ENCODE measurements around the gene RERE.
"Not testable (repeated sequence)": the region's sequence is repeated elsewhere in the genome, so short reads cannot be mapped to it uniquely, and the experiment has no call there.

Gene RERE

GRCh38 chr1:8631163-8631562 is 186.3 kb downstream of the RERE start:
- no peak for DNase-seq

DNA sequence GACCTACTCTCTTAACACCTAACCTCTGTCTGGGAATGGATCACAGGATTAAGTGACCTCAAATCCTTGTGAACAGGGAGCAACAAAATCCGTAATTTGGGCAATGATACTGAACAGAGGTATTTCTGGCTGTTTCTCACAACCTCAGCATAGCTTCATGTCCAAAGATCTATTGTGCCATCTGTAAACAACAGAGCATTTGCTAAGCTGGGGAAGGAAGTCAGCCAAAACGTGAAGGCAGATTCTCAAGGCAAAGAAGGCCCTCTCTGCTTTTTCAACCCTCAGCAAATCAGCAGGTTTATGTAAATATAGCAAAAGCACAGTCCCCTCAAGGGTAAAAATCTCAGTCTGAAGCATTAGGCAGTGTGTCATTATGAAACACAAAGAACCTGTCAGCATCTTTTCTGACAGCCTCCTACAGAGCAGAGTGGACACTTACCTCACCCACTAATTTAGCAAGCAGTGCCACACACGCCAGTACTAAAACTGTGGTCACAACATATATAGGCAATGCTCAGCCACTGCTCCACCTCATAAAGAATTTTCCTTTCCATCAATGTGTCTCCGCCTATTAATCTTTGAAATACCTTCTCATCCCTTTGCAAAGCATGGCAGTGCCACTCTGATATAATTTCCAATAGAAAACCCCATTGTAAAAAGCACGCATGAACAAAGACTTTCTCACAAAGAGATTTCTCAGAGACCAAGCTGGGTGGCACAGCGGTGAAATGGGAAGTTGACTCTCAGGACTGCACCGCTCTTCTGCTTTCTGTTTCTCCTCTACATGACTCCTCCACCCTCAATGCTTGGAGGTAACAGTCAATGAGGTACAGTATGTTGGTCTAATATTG is 188.0 kb downstream of the RERE start:
- DNase-seq, result peak; percentile 25

- no peak for DNase-seq
These were observed 188.8 kb downstream of the RERE start for GRCh38 chr1:8628606-8629005.

DNA sequence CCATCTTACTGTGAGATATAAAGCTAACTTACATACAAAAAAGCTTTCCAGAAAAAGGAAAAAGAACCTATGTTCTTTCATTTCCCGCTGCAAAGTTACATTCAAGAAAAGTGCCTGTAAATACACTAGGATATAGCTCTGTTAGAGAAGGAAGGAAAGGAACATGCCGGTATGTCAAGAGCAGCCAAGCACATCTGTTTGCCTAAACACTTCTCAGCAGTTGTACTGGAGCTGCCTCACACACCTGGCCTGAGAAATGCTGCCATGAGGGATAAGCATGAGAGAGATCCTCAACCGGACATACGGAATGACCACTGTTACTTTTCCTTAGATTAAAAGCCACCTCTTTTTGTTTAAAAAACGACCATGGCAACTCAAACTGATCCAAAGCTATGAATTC is 189.7 kb downstream of the RERE start:
- peak; percentile 76 for DNase-seq

GRCh38 chr1:8625981-8626898 is 191.2 kb downstream of the RERE start:
- DNase-seq, result no peak

DNA sequence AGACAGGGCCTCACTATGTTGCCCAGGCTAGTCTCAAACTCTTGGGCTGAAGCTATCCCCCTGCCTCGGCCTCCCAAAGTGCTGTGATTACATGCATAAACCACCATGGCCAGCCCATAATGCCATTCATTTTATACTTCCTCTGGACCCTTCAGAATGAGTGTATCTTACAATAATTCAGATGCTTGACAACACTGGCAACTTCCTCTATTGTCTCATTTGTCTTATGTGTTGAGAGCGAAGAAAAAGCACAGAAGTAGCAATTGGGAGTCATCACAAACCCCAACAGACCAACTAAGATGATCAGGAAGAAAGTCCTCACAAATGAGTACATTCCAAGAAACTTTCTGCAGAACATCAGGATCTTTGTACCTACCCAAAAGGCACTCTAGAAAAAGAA is 191.9 kb downstream of the RERE start:
- no peak for DNase-seq

DNA sequence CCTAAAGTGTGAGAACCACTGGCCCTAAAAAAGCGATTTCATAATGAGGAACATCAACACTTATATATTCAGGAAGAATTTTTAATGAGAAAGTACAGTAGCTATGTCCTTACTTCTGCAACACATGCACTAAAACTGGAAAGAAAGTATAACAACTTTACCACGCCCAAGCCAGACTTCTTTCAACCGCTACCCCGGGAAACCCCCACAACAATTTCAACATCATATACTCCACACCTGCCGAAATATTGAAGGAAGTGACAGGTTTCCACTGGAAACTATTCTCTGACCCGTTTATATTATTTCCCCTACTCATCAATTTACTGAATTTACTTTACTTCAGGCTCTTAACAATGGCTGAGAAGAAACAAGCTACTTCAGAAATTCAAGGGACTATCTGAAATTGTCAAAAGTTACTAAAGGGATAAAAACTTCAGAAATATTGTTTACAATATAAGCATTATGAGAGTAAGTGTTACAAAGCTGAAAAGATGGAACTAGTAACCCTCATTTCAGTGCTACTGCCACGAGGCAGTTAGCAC is 193.7 kb downstream of the RERE start:
- not testable (repeated sequence) for DNase-seq

DNA sequence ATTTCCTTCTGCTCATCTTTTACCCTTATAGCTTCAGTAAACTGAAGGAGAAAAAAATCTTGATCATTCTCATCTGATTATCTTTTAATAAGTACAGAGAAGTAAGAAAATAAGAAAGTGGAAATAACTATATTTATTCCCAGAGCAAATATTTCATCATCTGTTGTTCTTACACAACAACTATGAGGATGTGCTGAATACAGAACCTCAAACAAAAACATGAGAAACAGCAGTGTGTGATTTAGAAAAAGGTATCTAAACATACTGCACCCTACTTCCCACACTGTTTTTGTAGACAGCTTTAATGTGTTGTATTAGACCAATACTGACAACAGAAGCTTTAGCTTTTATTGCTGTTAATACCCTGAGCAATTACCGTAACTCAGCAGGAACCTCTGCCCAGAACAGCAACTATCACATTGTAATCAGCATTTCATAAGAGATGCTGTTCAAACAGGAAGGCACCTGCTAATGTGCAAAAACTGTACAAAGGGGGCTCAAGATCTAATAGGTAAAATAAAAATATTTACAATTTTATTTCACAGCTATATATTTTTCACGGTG is 195.6 kb downstream of the RERE start:
- not testable (repeated sequence) for DNase-seq

GRCh38 chr1:8621034-8621582 is 196.3 kb downstream of the RERE start:
- DNase-seq, result not testable (repeated sequence)

GRCh38 chr1:8619917-8620502 is 197.4 kb downstream of the RERE start:
- DNase-seq, result peak; percentile 63

GRCh38 chr1:8619419-8619818 is 198.0 kb downstream of the RERE start:
- not testable (repeated sequence) for DNase-seq

- DNase-seq, result not testable (repeated sequence)
These were observed 200.6 kb downstream of the RERE start for GRCh38 chr1:8616791-8617190.

DNA sequence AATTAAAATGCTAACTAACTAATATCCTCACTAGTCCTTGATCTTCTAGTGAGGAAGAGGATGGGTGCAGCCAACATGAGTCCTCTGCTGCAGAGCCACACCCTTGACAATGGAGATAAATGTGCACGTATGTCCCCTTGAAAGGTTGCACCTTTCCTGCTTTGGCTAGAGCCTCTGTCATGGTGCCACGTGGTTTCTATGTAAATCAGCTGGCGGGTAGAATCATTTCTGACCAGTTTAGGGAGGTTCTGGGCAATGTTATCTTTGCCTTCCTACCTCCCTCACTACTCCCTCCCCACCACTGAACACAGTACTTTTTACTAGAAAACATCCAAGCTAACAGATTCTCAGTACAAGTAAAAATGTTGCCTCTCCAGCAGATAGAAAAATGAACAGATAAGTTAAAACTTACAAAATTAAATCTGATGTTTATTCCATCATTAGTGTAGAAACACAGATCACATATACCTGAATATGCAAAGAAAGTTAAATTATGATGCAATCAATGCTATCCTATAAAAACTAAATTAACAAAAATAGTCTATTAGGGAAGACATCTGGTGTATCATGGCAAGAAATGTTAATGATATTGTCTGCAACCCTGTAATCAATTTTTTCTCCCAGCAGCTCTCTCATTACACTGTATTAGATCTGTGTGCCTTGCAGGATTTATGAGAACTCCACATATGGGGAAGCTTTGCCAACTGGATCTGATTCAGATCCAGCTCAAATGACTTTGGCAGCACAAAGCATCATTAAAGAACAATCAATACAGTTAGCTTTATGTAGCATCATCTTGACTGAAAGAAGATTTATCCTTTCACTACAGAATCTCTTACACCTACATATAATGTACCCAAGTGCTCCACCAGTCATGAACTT is 205.6 kb downstream of the RERE start:
- DNase-seq, result not testable (repeated sequence)

GRCh38 chr1:8607906-8608305 is 209.5 kb downstream of the RERE start:
- DNase-seq, result no peak

DNA sequence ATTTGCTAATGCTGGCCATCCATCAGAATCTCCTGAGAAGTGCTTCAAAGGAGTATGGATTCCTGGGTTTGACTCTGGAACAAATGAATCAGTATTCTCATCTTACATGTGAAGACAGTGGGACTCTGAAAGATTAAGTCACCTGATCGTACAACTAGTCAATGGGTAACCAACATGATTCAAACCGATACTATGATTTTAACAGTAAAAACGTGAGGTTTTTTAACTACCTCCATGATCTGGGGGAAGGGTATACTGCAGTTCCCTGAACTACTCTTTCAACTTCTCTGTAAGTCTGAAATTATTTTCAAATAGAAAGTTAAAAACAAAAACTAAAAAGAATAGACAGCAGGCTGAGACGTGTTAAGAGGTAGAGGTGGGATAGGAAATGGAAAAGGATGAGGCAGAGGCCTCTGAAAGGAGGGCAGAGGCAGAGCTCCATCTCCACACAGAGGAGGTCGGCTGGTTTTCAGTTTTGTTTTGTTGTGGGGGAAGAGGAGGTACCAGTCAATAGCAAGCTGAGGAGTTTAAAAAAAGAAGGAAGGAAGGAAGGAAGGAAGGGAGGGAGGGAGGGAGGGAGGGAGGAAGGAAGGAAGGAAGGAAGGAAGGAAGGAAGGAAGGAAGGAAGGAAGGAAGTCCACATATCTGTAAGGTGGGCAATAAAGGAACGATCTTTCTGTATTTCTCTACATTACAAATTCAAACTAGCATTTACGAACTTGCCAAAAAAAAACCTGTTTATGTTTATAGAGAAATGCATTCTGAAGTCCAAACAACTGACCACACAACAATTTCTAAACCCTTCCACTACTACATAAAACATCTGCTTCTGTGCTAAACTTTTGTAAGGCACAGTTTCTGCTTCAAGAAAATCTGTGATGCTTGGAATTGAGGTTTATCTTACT is 213.1 kb downstream of the RERE start:
- DNase-seq, result no peak

- peak; percentile 65 for DNase-seq
These were observed 214.2 kb downstream of the RERE start for GRCh38 chr1:8603220-8603616.

GRCh38 chr1:8602471-8603219 is 214.8 kb downstream of the RERE start:
- DNase-seq, result peak; percentile 45

GRCh38 chr1:8600336-8600735 is 217.1 kb downstream of the RERE start:
- no peak for DNase-seq

DNA sequence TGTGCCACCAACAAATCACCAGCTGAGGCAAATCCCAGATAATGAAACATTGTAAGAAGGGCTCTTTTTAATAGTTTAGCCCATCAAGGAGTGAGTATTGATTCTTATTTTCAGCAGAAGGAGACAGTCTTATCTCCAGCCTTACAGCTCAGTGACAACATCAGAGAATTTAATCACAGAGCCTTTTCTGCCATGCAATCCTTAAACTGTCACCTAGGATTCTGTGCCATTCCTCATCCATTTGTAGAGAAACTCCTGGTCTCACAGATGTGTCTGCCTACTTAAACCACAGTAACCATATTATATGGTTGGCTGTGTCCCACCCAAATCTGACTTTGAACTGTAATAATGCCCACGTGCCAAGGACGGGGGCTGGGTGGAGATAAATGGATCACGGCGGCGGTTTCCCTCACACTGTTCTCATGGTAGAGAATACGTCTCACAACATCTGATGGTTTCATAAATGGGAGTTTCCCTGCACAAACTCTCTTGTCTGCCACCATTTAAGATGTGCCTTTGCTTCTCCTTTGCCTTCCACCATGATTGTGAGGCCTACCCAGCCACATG is 217.7 kb downstream of the RERE start:
- no peak for DNase-seq
